ENCODE data around the gene ANKRD29. TPM values are rescaled to one million over a fixed set of nuclear protein-coding genes. Genes with fewer than 3 reads are reported as not detected.

The ANKRD29 gene
- total and polyA plus RNA-seq, 2 of the 4 experiments (the other 2 are of a cell fraction): 0.18 to 0.31 TPM

DNA sequence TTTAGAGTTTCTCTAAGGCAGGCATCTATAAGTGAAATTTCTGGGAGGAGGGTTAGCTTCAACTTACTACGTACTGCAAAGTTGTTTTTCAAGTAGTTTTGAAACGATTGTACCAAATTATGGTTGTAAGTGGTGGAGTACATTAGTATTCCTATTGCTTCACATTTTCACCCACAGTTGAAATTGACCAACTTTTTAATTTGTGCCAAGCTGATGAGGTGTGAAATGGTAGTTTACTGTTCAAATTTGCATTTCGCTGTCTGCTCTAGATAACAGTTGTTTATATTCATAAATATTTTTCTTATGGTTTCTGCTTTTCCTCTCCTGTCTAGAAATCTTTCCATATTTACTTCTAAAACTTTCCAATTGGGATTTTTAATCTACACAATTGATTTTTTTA, 95.0 kb downstream of the ANKRD29 start:
- H4K5ac ChIP-seq (ENCODE audit: low read depth, low read length): no peak overlapping the region
- peaks cover 8% of the 10 kb centered on the region; the same call in 1 of the 2 replicates for H4K20me1 ChIP-seq (ENCODE audit: insufficient read depth, low read length)
- in situ Hi-C loops (cut with MboI; ENCODE audit: low sequenced_read_pairs) (no loop called here), dilution Hi-C loops (cut with HindIII; ENCODE audit: low sequenced_read_pairs, unreplicated experiment) (no loop called here), intact Hi-C loops (cut with micrococcal nuclease) (no loop called here)
- WGBS, 2 experiments (ENCODE audit: extremely low coverage in 2 of 2, insufficient read length in 1 of 2): no CpG with 5 or more reads among the region's 3 CpGs
- H3K27ac ChIP-seq (ENCODE audit: insufficient read depth, low read length): no peak overlapping the region
- H4K8ac ChIP-seq (ENCODE audit: low read depth in 2 of 2, low read length in 2 of 2): no peak overlapping the region
- H3K9me3 ChIP-seq (ENCODE audit: control insufficient read depth, insufficient read depth, low read length): no peaks in the 10 kb centered on the region
- no peak overlapping the region for H2BK5ac ChIP-seq (ENCODE audit: low read depth, low read length, poor library complexity, severe bottlenecking)
- H3K27me3 ChIP-seq (ENCODE audit: control insufficient read depth, insufficient read depth, low read length): no peaks in the 10 kb centered on the region
- H3K4me2 ChIP-seq (ENCODE audit: low read depth, low read length): no peak overlapping the region
- H3K18ac ChIP-seq (ENCODE audit: low read depth, low read length): no peak overlapping the region
- DNase-seq: no peak
- ATAC-seq (ENCODE audit: low read depth): no peak
- no peaks in the 10 kb centered on the region for H3K9me1 ChIP-seq (ENCODE audit: insufficient read depth, low read length)
- ChIA-PET POLR2A (ENCODE audit: unreplicated experiment) (no interaction called here), CTCF (no interaction called here)
- no peak overlapping the region for H4K91ac ChIP-seq (ENCODE audit: insufficient read depth, low read depth, low read length)
- H2AK5ac ChIP-seq (ENCODE audit: low read depth, low read length): no peak overlapping the region
- peaks cover 30% of the 10 kb centered on the region for H3K36me3 ChIP-seq (ENCODE audit: control insufficient read depth, insufficient read depth, low read length)
- no peak overlapping the region for H2AK9ac ChIP-seq (replicated peaks; ENCODE audit: low read depth, low read length, poor library complexity)
- H2AFZ ChIP-seq (replicated peaks; ENCODE audit: low read length, poor library complexity): no peak overlapping the region
- peaks cover 10 to 12% of the 10 kb centered on the region in 2 experiments; a peak in 2 of 4 replicates for H3K79me1 ChIP-seq (ENCODE audit: low read depth in 1 of 2, low read length in 2 of 2)
- BruUV-seq (replicated peaks): no TSS peak
- H3K23ac ChIP-seq (ENCODE audit: low read depth, low read length): no peak overlapping the region
- no peak overlapping the region for H3K9ac ChIP-seq (ENCODE audit: low read depth, low read length)
- H3K4me3 ChIP-seq (ENCODE audit: insufficient read depth, low read depth, low read length): no peak overlapping the region
- no peak overlapping the region for H2BK120ac ChIP-seq (ENCODE audit: low read depth, low read length)
- no peak overlapping the region for H2BK20ac ChIP-seq (ENCODE audit: low read depth, low read length)
- no peak overlapping the region for H3K4ac ChIP-seq (ENCODE audit: low read depth, low read length)
- no peak overlapping the region for H2BK15ac ChIP-seq (ENCODE audit: low read depth, low read length)
- H3K4me1 ChIP-seq (ENCODE audit: control insufficient read depth, insufficient read depth, low read length): no peaks in the 10 kb centered on the region
- TF ChIP-seq, protein P1, sequence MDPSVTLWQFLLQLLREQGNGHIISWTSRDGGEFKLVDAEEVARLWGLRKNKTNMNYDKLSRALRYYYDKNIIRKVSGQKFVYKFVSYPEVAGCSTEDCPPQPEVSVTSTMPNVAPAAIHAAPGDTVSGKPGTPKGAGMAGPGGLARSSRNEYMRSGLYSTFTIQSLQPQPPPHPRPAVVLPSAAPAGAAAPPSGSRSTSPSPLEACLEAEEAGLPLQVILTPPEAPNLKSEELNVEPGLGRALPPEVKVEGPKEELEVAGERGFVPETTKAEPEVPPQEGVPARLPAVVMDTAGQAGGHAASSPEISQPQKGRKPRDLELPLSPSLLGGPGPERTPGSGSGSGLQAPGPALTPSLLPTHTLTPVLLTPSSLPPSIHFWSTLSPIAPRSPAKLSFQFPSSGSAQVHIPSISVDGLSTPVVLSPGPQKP (IDR thresholded peaks at IDR 0.05; ENCODE audit: borderline replicate concordance, low read depth, low read length): no peak
- TF ChIP-seq, protein P2, sequence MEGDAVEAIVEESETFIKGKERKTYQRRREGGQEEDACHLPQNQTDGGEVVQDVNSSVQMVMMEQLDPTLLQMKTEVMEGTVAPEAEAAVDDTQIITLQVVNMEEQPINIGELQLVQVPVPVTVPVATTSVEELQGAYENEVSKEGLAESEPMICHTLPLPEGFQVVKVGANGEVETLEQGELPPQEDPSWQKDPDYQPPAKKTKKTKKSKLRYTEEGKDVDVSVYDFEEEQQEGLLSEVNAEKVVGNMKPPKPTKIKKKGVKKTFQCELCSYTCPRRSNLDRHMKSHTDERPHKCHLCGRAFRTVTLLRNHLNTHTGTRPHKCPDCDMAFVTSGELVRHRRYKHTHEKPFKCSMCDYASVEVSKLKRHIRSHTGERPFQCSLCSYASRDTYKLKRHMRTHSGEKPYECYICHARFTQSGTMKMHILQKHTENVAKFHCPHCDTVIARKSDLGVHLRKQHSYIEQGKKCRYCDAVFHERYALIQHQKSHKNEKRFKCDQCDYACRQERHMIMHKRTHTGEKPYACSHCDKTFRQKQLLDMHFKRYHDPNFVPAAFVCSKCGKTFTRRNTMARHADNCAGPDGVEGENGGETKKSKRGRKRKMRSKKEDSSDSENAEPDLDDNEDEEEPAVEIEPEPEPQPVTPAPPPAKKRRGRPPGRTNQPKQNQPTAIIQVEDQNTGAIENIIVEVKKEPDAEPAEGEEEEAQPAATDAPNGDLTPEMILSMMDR (conservative IDR thresholded peaks at IDR 0.05; ENCODE audit: low read depth, low read length): no peak
- TF ChIP-seq MAFK (IDR thresholded peaks at IDR 0.05; ENCODE audit: low read depth, low read length): no peak
- no peak for TF ChIP-seq CHD1 (IDR thresholded peaks at IDR 0.05; ENCODE audit: low read depth, low read length)
- no peak for TF ChIP-seq BHLHE40 (IDR thresholded peaks at IDR 0.05; ENCODE audit: low read depth, low read length)
- no peak for TF ChIP-seq POLR2A (IDR thresholded peaks at IDR 0.05; ENCODE audit: low read depth, low read length)
- TF ChIP-seq SMC3 (IDR thresholded peaks at IDR 0.05; ENCODE audit: low read depth, low read length): no peak
- no peak for TF ChIP-seq RFX5 (IDR thresholded peaks at IDR 0.05; ENCODE audit: low read depth, low read length)
- no peak for TF ChIP-seq FOS (IDR thresholded peaks at IDR 0.05; ENCODE audit: low read depth, low read length)
- no peak for TF ChIP-seq MXI1 (IDR thresholded peaks at IDR 0.05; ENCODE audit: borderline replicate concordance, low read depth, low read length)
- no peak for TF ChIP-seq RCOR1 (IDR thresholded peaks at IDR 0.05; ENCODE audit: insufficient replicate concordance, low read length)
- no peak for TF ChIP-seq RAD21 (IDR thresholded peaks at IDR 0.05; ENCODE audit: low read length)
- TF ChIP-seq CEBPB (IDR thresholded peaks at IDR 0.05; ENCODE audit: low read depth, low read length): no peak
- TF ChIP-seq NFE2L2 (IDR thresholded peaks at IDR 0.05; ENCODE audit: low read depth, low read length): no peak
- TF ChIP-seq, protein P3, sequence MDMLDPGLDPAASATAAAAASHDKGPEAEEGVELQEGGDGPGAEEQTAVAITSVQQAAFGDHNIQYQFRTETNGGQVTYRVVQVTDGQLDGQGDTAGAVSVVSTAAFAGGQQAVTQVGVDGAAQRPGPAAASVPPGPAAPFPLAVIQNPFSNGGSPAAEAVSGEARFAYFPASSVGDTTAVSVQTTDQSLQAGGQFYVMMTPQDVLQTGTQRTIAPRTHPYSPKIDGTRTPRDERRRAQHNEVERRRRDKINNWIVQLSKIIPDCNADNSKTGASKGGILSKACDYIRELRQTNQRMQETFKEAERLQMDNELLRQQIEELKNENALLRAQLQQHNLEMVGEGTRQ (IDR thresholded peaks at IDR 0.05; ENCODE audit: low read depth, low read length): no peak
- TF ChIP-seq MAZ (IDR thresholded peaks at IDR 0.05; ENCODE audit: borderline replicate concordance, low read depth, low read length): no peak
- H3K14ac ChIP-seq (replicated peaks; ENCODE audit: low read depth, low read length): no peak overlapping the region
- H3K56ac ChIP-seq (ENCODE audit: extremely low read depth, insufficient read depth, low read length): no peak overlapping the region

Data from IMR-90 (cell line).